NCI-H345 treated with DMSO at 0.1 percent for 48 hours (cell line): ENCODE data around the gene ABL1.
"Not testable (repeated sequence)": the region's sequence is repeated elsewhere in the genome, so short reads cannot be mapped to it uniquely, and the experiment has no call there.

Experiments
- DNase-seq: peaks from one replicate; lab custom pipeline; 2025; ENCODE audit not compliant: unreplicated experiment; lab: John Stamatoyannopoulos, UW

ABL1 gene

GRCh38 chr9:130847306-130848217 is 12.5 kb downstream of the ABL1 start:
- no peak for DNase-seq

GRCh38 chr9:130848514-130848913 is 13.5 kb downstream of the ABL1 start:
- not testable (repeated sequence) for DNase-seq

- DNase-seq: no peak
Observed at GRCh38 chr9:130849356-130849755, 14.3 kb downstream of the ABL1 start.

GRCh38 chr9:130852801-130853200 is 17.7 kb downstream of the ABL1 start:
- no peak for DNase-seq

- no peak for DNase-seq
Observed at GRCh38 chr9:130854092-130854491, 19.0 kb downstream of the ABL1 start.

- DNase-seq: no peak
Observed at GRCh38 chr9:130854835-130855234, 19.8 kb downstream of the ABL1 start.

GRCh38 chr9:130856474-130856873 is 21.4 kb downstream of the ABL1 start:
- no peak for DNase-seq

GRCh38 chr9:130857864-130858738 is 23.0 kb downstream of the ABL1 start:
- DNase-seq: no peak

- DNase-seq: no peak
Observed at GRCh38 chr9:130858739-130859705, 24.0 kb downstream of the ABL1 start.

GRCh38 chr9:130860458-130861316 is 25.6 kb downstream of the ABL1 start:
- no peak for DNase-seq

- DNase-seq: no peak
Observed at GRCh38 chr9:130861372-130862180, 26.5 kb downstream of the ABL1 start.

- DNase-seq: no peak
Observed at GRCh38 chr9:130862217-130862616, 27.2 kb downstream of the ABL1 start.

- DNase-seq: no peak
Observed at GRCh38 chr9:130862747-130863146, 27.7 kb downstream of the ABL1 start.

- DNase-seq: no peak
Observed at GRCh38 chr9:130864541-130864940, 29.5 kb downstream of the ABL1 start.

GRCh38 chr9:130865921-130866320 is 30.9 kb downstream of the ABL1 start:
- DNase-seq: no peak

- peak; percentile 49 for DNase-seq
Observed at GRCh38 chr9:130866474-130866965, 31.5 kb downstream of the ABL1 start.

- no peak for DNase-seq
Observed at GRCh38 chr9:130867556-130867955, 32.5 kb downstream of the ABL1 start.

GRCh38 chr9:130868230-130868629 is 33.2 kb downstream of the ABL1 start:
- no peak for DNase-seq

GRCh38 chr9:130869250-130869649 is 34.2 kb downstream of the ABL1 start:
- DNase-seq: no peak
